ENCODE measurements around the gene TMEM250. TPM values are rescaled to one million over a fixed set of nuclear protein-coding genes. Genes with fewer than 3 reads are reported as not detected.

The TMEM250 gene
- total RNA-seq, 1 donor from 2014 or later: 24.0 TPM

DNA sequence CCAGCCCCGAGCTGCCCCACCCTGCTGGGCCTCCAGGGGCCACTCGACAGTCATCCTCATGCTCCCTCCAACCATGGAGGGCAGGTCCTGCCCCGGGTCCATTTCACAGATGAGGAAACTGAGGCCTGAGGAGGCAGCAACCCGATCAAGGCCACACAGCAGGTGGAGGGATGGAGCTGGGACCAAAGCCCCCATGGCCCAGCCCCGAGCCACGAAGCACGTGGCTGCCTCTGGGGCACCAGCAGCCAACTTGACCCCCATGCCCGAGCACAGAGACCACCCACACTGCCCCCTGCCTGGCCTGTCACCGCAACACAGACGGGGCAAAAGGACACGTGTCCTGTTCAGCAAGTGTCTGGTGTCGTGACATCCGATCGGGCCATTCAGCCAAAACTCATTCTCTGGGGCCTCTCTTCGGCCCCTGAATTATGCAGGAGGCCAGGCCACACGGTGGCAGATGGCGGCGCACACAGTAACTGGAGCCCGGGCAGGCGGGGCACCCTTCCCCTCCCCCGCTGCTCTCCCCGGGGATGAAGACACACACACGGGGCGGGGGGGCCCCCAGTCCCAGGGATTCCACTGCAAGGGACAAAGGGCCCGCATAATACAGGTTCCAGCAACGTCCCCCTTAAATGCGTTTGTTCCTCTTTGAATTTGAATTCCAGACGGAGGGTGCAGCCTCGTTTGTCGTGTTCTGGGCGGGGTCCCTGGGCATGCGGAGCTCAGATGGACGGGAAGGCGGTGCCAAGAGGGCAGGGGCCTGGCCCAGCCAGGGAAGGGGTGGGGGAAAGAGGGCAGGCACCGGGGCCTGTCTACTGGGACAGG is 29.4 kb upstream of the TMEM250 start:
- peaks cover 50 to 64% (median 58%) of the 10 kb centered on the region in 3 donors for H3K27me3 ChIP-seq (ENCODE audit: control insufficient read depth in 3 of 3, insufficient read depth in 3 of 3, low read length in 3 of 3)
- no peaks in the 10 kb centered on the region for H3K9me3 ChIP-seq (ENCODE audit: control insufficient read depth in 3 of 3, low read length in 3 of 3)
- peaks cover 0 to 2% (median 0%) of the 10 kb centered on the region in 3 donors for H3K4me1 ChIP-seq (ENCODE audit: control insufficient read depth in 3 of 3, insufficient read depth in 3 of 3, low read length in 3 of 3)
- H3K27ac ChIP-seq (ENCODE audit: low read depth, low read length): no peak overlapping the region
- no peak overlapping the region for H3K9ac ChIP-seq (ENCODE audit: low read depth in 1 of 3, low read length in 3 of 3)
- H3K36me3 ChIP-seq (ENCODE audit: control insufficient read depth in 3 of 3, insufficient read depth in 3 of 3, low read length in 3 of 3): no peaks in the 10 kb centered on the region
- H3K4me3 ChIP-seq (ENCODE audit: low read length in 3 of 3): no peak overlapping the region

DNA sequence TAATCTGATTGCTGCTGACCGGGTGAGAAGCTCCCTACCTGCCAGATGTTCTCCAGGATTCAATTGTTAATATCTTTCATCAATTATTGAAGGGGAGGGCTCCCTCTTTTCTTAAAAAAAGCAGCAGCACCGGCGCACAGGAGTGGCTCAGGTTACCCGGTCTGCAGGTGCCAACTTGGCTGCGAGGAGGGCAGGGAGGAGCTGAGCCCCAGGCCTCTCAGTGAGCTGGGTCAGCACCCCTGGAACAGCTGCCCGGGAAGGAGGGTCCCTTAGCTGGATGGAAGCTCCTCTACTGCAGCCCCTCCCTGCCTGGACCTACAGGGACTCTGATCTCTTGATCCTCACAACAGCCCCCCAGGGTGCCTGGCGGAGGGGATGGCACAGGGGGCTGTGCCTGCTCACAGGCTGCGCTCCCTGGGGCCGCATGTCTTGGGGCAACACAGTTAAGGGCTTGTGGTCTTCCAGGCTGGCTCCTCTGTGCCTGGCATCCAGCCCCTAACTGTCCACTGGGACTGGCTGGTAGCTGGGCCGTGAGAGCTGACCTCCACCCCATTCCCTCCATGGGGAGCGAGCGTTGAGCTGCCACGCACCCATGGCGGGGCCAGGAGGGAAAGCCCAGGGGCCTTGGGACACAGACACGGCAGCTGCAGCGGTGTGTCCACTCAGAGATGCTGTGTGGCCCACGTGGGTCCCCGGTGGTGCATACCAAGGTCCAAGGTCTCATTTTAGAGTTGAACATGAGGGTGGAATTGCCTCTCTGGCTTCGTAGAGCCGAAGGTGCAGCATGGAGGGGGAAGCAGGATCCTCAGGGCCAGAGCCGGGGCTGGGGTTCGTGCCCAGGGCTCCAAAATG is 28.6 kb upstream of the TMEM250 start:
- peaks cover 0 to 2% (median 0%) of the 10 kb centered on the region in 3 donors for H3K4me1 ChIP-seq (ENCODE audit: control insufficient read depth in 3 of 3, insufficient read depth in 3 of 3, low read length in 3 of 3)
- peaks cover 51 to 69% (median 59%) of the 10 kb centered on the region in 3 donors for H3K27me3 ChIP-seq (ENCODE audit: control insufficient read depth in 3 of 3, insufficient read depth in 3 of 3, low read length in 3 of 3)
- H3K4me3 ChIP-seq (ENCODE audit: low read length in 3 of 3): no peak overlapping the region
- no peaks in the 10 kb centered on the region for H3K36me3 ChIP-seq (ENCODE audit: control insufficient read depth in 3 of 3, insufficient read depth in 3 of 3, low read length in 3 of 3)
- H3K9ac ChIP-seq (ENCODE audit: low read depth in 1 of 3, low read length in 3 of 3): no peak overlapping the region
- H3K9me3 ChIP-seq (ENCODE audit: control insufficient read depth in 3 of 3, low read length in 3 of 3): no peaks in the 10 kb centered on the region
- H3K27ac ChIP-seq (ENCODE audit: low read depth, low read length): no peak overlapping the region

DNA sequence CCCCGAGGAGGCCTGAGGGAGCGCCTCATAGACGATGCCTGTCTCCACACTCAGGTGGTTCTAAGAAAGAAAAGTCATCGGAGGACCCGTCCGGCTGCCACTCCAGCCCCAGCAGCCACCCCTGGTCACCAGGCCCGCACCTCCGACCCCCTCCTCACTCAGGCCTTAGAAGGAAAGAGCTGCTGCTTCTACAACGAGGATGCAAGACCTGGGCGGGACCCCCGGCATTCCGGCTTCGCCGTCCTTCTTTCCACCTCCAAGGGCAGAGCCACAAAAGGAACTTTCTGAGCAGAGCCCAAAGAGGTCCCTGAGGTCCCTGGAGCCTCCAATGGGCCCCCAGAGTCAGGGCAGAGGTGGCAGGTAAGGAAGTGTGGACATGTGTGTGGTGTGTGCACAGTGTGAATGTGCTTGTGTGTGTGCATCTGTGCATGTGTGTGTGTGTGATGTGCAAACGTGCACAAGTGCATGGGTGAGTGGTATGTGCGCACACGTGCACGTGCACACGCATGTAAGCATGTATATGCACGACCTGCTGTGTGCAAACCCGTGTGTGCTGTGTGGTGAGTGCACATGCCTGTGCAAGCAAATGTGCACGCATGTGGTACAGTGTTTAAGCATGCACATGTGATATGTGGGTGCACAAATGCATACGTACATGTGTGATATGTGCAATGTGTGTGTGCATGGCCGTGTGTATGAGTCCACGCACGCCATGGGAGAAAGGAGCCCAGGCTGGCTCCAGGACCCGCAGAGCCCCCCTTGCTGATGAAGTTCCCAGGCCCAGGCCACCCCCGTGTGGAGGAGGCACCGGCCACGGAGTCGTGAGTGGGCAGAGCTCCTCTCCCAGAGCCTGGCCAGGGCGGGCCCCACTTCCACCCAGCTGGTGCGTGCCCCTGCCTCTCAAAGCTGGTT is 27.7 kb upstream of the TMEM250 start:
- Histone ChIP-seq H3K9me3 (ENCODE audit: control insufficient read depth in 3 of 3, low read length in 3 of 3) (no peaks in the 10 kb centered on the region), H3K27me3 (ENCODE audit: control insufficient read depth in 3 of 3, insufficient read depth in 3 of 3, low read length in 3 of 3) (peaks cover 56 to 69% (median 61%) of the 10 kb centered on the region in 3 donors), H3K36me3 (ENCODE audit: control insufficient read depth in 3 of 3, insufficient read depth in 3 of 3, low read length in 3 of 3) (no peaks in the 10 kb centered on the region), H3K9ac (ENCODE audit: low read depth in 1 of 3, low read length in 3 of 3) (no peak overlapping the region), H3K4me1 (ENCODE audit: control insufficient read depth in 3 of 3, insufficient read depth in 3 of 3, low read length in 3 of 3) (peaks cover 0 to 2% (median 0%) of the 10 kb centered on the region in 3 donors), H3K4me3 (ENCODE audit: low read length in 3 of 3) (no peak overlapping the region), H3K27ac (ENCODE audit: low read depth, low read length) (no peak overlapping the region)

DNA sequence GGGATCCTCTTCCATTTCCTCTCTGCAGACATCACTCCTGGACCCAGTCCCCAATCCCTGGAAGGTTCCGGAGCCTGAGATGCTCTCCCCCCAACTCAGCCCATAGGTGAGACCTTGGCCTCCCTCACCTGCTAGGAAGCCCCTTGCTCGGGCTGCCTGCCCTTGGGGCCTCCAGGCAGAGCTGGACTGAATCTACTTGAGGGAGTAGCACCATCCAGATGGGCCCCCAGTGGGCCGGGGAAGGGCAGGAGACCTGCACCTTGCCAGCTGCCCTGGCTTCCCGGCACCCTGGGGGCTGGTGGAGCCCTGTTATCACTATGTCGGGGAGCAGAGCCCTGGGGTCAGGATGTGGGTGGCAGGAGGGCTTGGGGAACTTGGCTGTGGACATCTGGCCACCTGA is 26.9 kb upstream of the TMEM250 start:
- Histone ChIP-seq H3K9me3 (ENCODE audit: control insufficient read depth in 3 of 3, low read length in 3 of 3) (no peaks in the 10 kb centered on the region), H3K4me1 (ENCODE audit: control insufficient read depth in 3 of 3, insufficient read depth in 3 of 3, low read length in 3 of 3) (peaks cover 0 to 2% (median 0%) of the 10 kb centered on the region in 3 donors), H3K9ac (ENCODE audit: low read depth in 1 of 3, low read length in 3 of 3) (no peak overlapping the region), H3K4me3 (ENCODE audit: low read length in 3 of 3) (no peak overlapping the region), H3K27ac (ENCODE audit: low read depth, low read length) (no peak overlapping the region), H3K27me3 (ENCODE audit: control insufficient read depth in 3 of 3, insufficient read depth in 3 of 3, low read length in 3 of 3) (peaks cover 56 to 69% (median 61%) of the 10 kb centered on the region in 3 donors), H3K36me3 (ENCODE audit: control insufficient read depth in 3 of 3, insufficient read depth in 3 of 3, low read length in 3 of 3) (no peaks in the 10 kb centered on the region)

DNA sequence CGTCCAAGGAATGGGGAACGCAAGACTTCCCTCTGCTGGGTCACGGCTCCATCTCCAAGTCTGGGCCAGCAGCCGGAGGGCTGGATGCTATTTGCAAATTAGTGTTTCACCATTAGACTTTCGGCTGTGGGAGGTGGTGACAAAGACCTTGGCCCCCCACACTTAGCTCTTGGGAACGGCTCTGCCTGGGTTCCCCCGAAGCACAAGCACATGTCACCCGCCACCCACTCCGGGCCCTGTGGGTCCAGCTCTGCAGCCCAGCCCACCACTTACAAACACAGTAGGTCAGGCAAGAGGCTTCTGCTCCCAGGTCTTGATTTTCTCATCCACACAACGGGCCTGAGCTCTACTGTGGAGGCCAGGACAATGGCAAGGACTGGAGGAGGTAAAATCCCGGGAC is 25.8 kb upstream of the TMEM250 start:
- Histone ChIP-seq H3K27me3 (ENCODE audit: control insufficient read depth in 3 of 3, insufficient read depth in 3 of 3, low read length in 3 of 3) (peaks cover 56 to 67% (median 59%) of the 10 kb centered on the region in 3 donors), H3K27ac (ENCODE audit: low read depth, low read length) (no peak overlapping the region), H3K36me3 (ENCODE audit: control insufficient read depth in 3 of 3, insufficient read depth in 3 of 3, low read length in 3 of 3) (no peaks in the 10 kb centered on the region), H3K4me1 (ENCODE audit: control insufficient read depth in 3 of 3, insufficient read depth in 3 of 3, low read length in 3 of 3) (peaks cover 0 to 2% (median 0%) of the 10 kb centered on the region in 3 donors), H3K9me3 (ENCODE audit: control insufficient read depth in 3 of 3, low read length in 3 of 3) (no peaks in the 10 kb centered on the region), H3K9ac (ENCODE audit: low read depth in 1 of 3, low read length in 3 of 3) (no peak overlapping the region), H3K4me3 (ENCODE audit: low read length in 3 of 3) (no peak overlapping the region)

DNA sequence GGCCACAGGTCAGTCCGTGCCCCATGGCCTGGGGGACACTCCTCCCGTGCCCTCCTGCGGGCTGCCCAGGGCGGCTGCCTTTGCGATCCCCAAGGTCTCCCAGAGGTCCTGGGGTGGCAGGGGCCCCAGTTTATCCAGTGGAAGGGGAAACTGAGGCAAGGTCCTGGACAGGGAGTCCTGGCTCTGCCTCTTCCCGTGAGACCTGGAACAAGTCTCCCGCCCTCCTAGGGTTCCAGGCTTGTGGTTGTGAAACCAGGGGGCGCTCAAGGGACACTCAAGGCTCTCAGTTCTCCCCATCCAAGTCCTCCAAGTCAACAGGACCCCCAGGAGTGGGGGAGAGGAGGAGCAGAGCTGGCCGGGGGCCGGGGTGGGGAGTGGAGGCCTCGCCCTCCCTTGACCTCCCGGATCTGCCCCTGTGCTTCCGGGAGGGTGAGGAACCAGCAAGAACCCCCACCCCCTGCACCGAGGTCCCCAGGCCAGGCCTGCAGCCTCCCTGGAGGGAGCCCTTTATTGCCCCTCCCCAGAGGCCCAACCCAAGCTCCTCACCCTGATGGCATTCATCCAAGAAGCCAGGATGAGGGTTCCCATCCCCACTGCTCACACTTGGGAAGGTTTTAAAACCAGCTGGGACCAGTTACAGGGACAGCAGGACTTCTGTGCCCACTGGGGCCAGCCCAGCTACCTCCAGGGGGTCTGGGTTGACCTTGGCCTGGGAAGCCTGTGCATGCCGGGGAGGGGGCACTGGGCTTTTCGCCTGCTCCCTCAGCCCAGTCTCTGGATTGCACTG is 24.7 kb upstream of the TMEM250 start:
- no peaks in the 10 kb centered on the region for H3K9me3 ChIP-seq (ENCODE audit: control insufficient read depth in 3 of 3, low read length in 3 of 3)
- no peak overlapping the region for H3K4me3 ChIP-seq (ENCODE audit: low read length in 3 of 3)
- no peak overlapping the region for H3K27ac ChIP-seq (ENCODE audit: low read depth, low read length)
- no peaks in the 10 kb centered on the region for H3K36me3 ChIP-seq (ENCODE audit: control insufficient read depth in 3 of 3, insufficient read depth in 3 of 3, low read length in 3 of 3)
- peaks cover 0 to 2% (median 0%) of the 10 kb centered on the region in 3 donors for H3K4me1 ChIP-seq (ENCODE audit: control insufficient read depth in 3 of 3, insufficient read depth in 3 of 3, low read length in 3 of 3)
- H3K27me3 ChIP-seq (ENCODE audit: control insufficient read depth in 3 of 3, insufficient read depth in 3 of 3, low read length in 3 of 3): peaks cover 54 to 59% (median 56%) of the 10 kb centered on the region in 3 donors
- no peak overlapping the region for H3K9ac ChIP-seq (ENCODE audit: low read depth in 1 of 3, low read length in 3 of 3)

DNA sequence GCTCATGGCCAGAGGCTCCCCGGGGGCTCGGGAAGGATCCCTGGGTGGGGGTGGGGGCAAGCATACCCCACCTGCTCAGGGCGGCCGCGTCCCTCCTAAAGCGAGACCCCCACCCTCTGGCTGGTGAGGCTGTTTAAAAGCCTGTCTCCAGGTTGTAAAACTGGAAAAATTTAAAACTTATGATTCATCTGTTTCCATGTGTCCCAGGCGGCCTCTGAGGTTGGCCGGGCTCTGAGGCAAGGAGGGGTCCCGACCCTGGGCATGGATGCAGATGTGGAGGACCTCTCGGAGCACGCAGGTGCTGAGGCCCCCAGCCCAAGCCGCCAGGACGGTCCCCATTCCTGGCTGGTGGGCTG is 24.2 kb upstream of the TMEM250 start:
- Histone ChIP-seq H3K4me3 (ENCODE audit: low read length in 3 of 3) (no peak overlapping the region), H3K4me1 (ENCODE audit: control insufficient read depth in 3 of 3, insufficient read depth in 3 of 3, low read length in 3 of 3) (no peaks in the 10 kb centered on the region), H3K9me3 (ENCODE audit: control insufficient read depth in 3 of 3, low read length in 3 of 3) (no peaks in the 10 kb centered on the region), H3K36me3 (ENCODE audit: control insufficient read depth in 3 of 3, insufficient read depth in 3 of 3, low read length in 3 of 3) (no peaks in the 10 kb centered on the region), H3K27ac (ENCODE audit: low read depth, low read length) (no peak overlapping the region), H3K9ac (ENCODE audit: low read depth in 1 of 3, low read length in 3 of 3) (no peak overlapping the region), H3K27me3 (ENCODE audit: control insufficient read depth in 3 of 3, insufficient read depth in 3 of 3, low read length in 3 of 3) (peaks cover 49 to 56% (median 54%) of the 10 kb centered on the region in 3 donors)

DNA sequence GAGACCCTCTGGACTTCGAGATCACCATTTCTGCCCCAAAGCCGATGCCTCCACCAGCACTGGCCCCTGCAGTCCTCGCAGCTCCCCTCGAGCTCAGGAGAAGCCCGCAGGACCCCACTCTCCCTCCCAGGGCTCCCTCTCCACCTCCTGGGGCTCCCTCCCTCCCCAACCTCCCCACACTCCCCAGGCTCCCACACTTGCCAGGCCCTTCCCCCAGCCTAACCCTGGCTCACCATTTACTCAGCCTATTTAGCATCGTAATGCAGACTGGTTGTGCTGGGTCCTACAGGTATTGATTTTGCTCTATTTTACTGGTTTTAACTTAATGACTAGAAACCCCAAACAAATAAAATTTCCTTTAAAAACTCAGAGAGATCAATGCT is 23.7 kb upstream of the TMEM250 start:
- Histone ChIP-seq H3K4me3 (ENCODE audit: low read length in 3 of 3) (no peak overlapping the region), H3K9me3 (ENCODE audit: control insufficient read depth in 3 of 3, low read length in 3 of 3) (no peaks in the 10 kb centered on the region), H3K27ac (ENCODE audit: low read depth, low read length) (no peak overlapping the region), H3K36me3 (ENCODE audit: control insufficient read depth in 3 of 3, insufficient read depth in 3 of 3, low read length in 3 of 3) (no peaks in the 10 kb centered on the region), H3K4me1 (ENCODE audit: control insufficient read depth in 3 of 3, insufficient read depth in 3 of 3, low read length in 3 of 3) (peaks cover 0 to 3% (median 0%) of the 10 kb centered on the region in 3 donors), H3K27me3 (ENCODE audit: control insufficient read depth in 3 of 3, insufficient read depth in 3 of 3, low read length in 3 of 3) (peaks cover 49 to 56% (median 54%) of the 10 kb centered on the region in 3 donors), H3K9ac (ENCODE audit: low read depth in 1 of 3, low read length in 3 of 3) (no peak overlapping the region)

Measured in skeletal muscle tissue (tissue), 4 donors.